ENCODE results near the gene TRAPPC3. TPM values are rescaled to one million over a fixed set of nuclear protein-coding genes. Genes with fewer than 3 reads are reported as not detected.

TRAPPC3 gene
- total RNA-seq, 1 donor from 2014 or later: 68.5 TPM

DNA sequence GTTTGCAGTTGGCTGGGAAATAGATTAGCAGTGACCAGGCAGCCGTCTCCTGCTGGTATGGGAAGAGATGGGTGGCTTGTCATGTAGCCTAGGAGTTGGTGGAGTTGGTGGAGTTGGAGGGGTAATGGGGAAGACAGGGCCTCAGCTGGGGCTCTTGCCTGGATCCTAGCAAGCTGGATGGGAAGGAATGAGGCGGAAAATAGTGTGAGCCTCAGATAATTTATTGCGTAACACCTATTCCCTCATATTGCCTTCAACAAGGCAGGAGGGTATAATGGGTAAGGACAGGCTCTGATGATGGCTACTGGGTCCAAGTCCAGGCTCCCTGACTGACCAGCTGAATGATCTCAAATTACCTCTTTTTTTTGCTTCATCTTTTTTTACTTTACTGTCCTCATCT, 19.2 kb upstream of the TRAPPC3 start:
- no peak overlapping the region for H3K4me3 Mint-ChIP-seq
- H3K27me3 Mint-ChIP-seq (ENCODE audit: low read depth): no peaks in the 10 kb centered on the region
- no peak for DNase-seq (ENCODE audit: low spot score in 2 of 2, unreplicated experiment in 2 of 2)
- peak overlapping the region; percentile 2 for H3K27ac Mint-ChIP-seq
- H3K36me3 Mint-ChIP-seq: peaks cover 22% of the 10 kb centered on the region
- H3K9me3 Mint-ChIP-seq: no peaks in the 10 kb centered on the region
- H3K4me1 Mint-ChIP-seq: peaks cover 7% of the 10 kb centered on the region
- TF ChIP-seq, protein P1, sequence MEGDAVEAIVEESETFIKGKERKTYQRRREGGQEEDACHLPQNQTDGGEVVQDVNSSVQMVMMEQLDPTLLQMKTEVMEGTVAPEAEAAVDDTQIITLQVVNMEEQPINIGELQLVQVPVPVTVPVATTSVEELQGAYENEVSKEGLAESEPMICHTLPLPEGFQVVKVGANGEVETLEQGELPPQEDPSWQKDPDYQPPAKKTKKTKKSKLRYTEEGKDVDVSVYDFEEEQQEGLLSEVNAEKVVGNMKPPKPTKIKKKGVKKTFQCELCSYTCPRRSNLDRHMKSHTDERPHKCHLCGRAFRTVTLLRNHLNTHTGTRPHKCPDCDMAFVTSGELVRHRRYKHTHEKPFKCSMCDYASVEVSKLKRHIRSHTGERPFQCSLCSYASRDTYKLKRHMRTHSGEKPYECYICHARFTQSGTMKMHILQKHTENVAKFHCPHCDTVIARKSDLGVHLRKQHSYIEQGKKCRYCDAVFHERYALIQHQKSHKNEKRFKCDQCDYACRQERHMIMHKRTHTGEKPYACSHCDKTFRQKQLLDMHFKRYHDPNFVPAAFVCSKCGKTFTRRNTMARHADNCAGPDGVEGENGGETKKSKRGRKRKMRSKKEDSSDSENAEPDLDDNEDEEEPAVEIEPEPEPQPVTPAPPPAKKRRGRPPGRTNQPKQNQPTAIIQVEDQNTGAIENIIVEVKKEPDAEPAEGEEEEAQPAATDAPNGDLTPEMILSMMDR (IDR thresholded peaks at IDR 0.05; ENCODE audit: unreplicated experiment): no peak

DNA sequence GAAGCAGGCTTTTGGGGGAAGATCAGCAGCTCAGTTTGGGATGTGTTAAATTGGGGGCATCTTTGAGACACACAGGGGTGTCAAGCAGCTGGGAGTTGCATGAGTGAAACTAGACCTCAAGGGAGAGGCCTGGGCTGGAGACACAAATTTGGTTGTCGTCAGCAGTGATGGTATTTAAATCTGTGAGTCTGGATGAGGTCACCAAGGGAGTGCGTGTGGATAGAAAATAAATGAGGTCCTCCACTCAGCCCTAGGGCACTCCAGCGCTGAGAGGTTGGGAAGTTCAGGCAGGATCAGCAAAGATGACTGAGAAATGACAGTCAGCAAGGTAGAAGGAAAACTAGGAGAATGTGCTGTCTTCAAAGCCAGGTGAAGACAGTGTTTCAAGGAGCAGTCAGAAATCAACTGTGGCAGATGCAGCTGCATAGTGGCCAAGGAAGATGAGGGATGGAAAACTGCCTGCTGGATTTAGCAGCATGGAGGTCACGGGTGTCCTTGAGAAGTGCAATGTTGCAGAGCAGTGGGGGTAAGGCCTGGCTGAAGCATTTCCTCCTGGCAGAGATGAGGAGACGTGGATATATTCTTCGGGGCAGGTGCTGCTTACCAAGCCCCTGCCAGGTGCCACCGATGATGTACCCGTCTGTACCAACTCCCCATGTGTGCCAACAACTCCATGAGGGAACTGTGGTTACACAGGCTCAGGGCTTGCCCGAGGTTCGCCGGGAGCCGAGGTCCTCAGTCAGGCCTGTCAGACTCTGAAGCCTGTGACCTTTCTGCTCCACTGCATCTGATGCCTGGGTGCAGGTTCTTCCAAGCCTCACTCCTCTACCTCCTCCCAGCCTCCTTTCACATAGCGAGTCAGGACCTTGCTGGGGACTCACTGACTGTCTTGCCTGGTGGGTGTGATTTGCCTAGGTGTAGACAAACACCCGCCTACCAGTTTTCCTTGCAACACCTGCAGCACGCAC, 17.9 kb upstream of the TRAPPC3 start:
- Mint-ChIP-seq H3K27ac (peak overlapping the region; percentile 32), H3K4me1 (peaks cover 18% of the 10 kb centered on the region), H3K27me3 (ENCODE audit: low read depth) (no peaks in the 10 kb centered on the region), H3K4me3 (no peak overlapping the region), H3K36me3 (peaks cover 15% of the 10 kb centered on the region), H3K9me3 (no peaks in the 10 kb centered on the region)
- no peak for DNase-seq (ENCODE audit: low spot score in 2 of 2, unreplicated experiment in 2 of 2)
- TF ChIP-seq, protein P1 (IDR thresholded peaks at IDR 0.05; ENCODE audit: unreplicated experiment): no peak

DNA sequence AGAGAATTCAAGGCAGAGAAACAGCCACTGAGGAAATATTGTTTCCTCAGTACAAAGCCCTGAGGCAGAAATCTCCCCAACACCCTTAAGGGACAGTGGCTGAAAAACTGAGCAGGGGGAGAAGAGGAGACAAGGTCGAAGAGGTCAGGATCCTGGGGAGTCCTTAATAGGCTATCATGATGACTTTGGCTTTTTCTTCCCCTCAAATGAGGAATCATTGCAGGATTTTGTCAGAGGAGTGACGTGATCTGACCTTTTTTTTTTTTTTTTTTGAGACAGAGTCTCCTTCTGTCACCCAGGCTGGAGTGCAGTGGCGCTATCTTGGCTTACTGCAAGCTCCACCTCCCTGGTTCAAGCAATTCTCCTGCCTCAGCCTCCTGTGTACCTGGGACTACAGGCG, 16.9 kb upstream of the TRAPPC3 start:
- peaks cover 29% of the 10 kb centered on the region for H3K4me1 Mint-ChIP-seq
- H3K36me3 Mint-ChIP-seq: peaks cover 8% of the 10 kb centered on the region
- no peaks in the 10 kb centered on the region for H3K27me3 Mint-ChIP-seq (ENCODE audit: low read depth)
- peak overlapping the region; percentile 51 for H3K27ac Mint-ChIP-seq
- TF ChIP-seq, protein P1 (IDR thresholded peaks at IDR 0.05; ENCODE audit: unreplicated experiment): no peak
- no peak overlapping the region for H3K4me3 Mint-ChIP-seq
- no peaks in the 10 kb centered on the region for H3K9me3 Mint-ChIP-seq
- DNase-seq (ENCODE audit: low spot score in 2 of 2, unreplicated experiment in 2 of 2): no peak

DNA sequence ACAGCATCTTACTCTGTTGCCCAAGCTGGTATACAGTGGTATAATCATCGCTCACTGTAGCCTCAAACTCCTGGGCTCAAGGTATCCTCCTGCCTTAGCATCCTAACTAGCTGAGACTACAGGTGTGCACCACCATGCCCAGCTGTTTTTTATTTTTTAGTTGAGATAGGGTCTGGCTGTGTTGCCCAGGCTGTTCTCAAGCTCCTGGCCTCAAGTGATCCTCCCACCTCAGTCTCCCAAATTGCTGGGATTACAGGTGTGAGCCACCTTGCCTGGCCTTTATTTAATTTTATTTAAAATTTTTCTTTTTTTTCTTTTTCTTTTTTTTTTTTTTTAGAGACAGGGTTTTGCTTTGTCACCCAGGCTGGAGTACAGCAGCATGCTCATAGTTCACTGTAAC, 15.9 kb upstream of the TRAPPC3 start:
- peaks cover 7% of the 10 kb centered on the region for H3K36me3 Mint-ChIP-seq
- peaks cover 37% of the 10 kb centered on the region for H3K4me1 Mint-ChIP-seq
- no peak for DNase-seq (ENCODE audit: low spot score in 2 of 2, unreplicated experiment in 2 of 2)
- no peaks in the 10 kb centered on the region for H3K9me3 Mint-ChIP-seq
- TF ChIP-seq, protein P1 (IDR thresholded peaks at IDR 0.05; ENCODE audit: unreplicated experiment): no peak
- no peaks in the 10 kb centered on the region for H3K27me3 Mint-ChIP-seq (ENCODE audit: low read depth)
- H3K27ac Mint-ChIP-seq: no peak overlapping the region
- H3K4me3 Mint-ChIP-seq: no peak overlapping the region

DNA sequence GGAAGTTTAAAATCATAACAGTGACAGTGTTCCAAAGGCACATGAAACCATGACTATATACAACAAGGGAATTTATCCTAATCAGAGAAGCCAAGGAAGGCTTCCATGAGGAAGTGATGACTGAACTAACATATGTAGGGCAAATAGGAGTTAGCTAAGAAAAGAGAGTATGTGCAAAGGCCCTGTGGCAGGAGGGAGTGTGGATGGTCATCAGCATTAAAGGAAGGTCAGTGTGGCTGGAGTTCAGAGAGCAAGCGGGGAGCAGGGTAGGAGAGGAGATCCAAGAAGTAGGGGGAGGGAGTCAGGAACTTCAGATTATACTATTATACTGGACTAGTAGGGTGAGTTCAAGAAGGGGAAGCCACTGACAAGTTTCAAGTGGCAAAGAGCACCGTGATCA, 15.1 kb upstream of the TRAPPC3 start:
- DNase-seq (ENCODE audit: low spot score in 2 of 2, unreplicated experiment in 2 of 2): no peak
- H3K4me1 Mint-ChIP-seq: peaks cover 40% of the 10 kb centered on the region
- peaks cover 7% of the 10 kb centered on the region for H3K36me3 Mint-ChIP-seq
- H3K9me3 Mint-ChIP-seq: no peaks in the 10 kb centered on the region
- TF ChIP-seq, protein P1 (IDR thresholded peaks at IDR 0.05; ENCODE audit: unreplicated experiment): no peak
- H3K27me3 Mint-ChIP-seq (ENCODE audit: low read depth): no peaks in the 10 kb centered on the region
- no peak overlapping the region for H3K27ac Mint-ChIP-seq
- no peak overlapping the region for H3K4me3 Mint-ChIP-seq
